ENCODE data around the gene CAPN6.

CAPN6 gene

GRCh38 chrX:111199505-111199904 lies 70.8 kb downstream of the CAPN6 start:
- no peak for DNase-seq
